IMR-90 (cell line): ENCODE data around the gene TMUB1. TPM values are rescaled to one million over a fixed set of nuclear protein-coding genes. Genes with fewer than 3 reads are reported as not detected.

Experiments used
- ATAC-seq: fragments of 200-7000 bp; cut with Tn5 transposase; 2 replicates; pipeline ENCODE4 v1.9.1; 2020; ENCODE audit warnings: low read depth, mild to moderate bottlenecking, moderate library complexity
- BruUV-seq: library from RNA; stranded (reverse); fragments of 400-500 nt; replicated peaks from 2 replicates; lab custom pipeline; 2021; lab: Mats Ljungman, UMichigan
- CTCF ChIA-PET: fragments of 300-600 bp; formaldehyde crosslinking; extraction: SDS; loops from one replicate; lab custom pipeline; 2021; ENCODE audit warnings: antibody characterized with exemption; lab: Yijun Ruan, JAX
- POLR2A ChIA-PET: fragments of 300-600 bp; sonication (Branson Sonifier 250); formaldehyde crosslinking; loops from one replicate; lab custom pipeline; 2022; ENCODE audit warnings: antibody characterized with exemption; ENCODE audit not compliant: unreplicated experiment; lab: Charles Lee
- DNase-seq: peaks from one replicate; pipeline ENCODE4 v3.0.0; 2013
- H2AFZ ChIP-seq: replicated peaks from 2 replicates; pipeline ENCODE3; 2013; ENCODE audit warnings: low read length, mild to moderate bottlenecking; ENCODE audit not compliant: poor library complexity
- H2AK5ac ChIP-seq: 2 replicates; pipeline ENCODE4 v1.6.1; 2013; ENCODE audit warnings: low read depth, low read length, inconsistent platforms
- H2AK9ac ChIP-seq: replicated peaks from 2 replicates; pipeline ENCODE3; 2013; ENCODE audit warnings: mild to moderate bottlenecking, low read depth, low read length, moderate library complexity; ENCODE audit not compliant: poor library complexity
- H2BK120ac ChIP-seq: 2 replicates; pipeline ENCODE4 v1.6.1; 2013; ENCODE audit warnings: low read depth, low read length, inconsistent platforms
- H2BK15ac ChIP-seq: 3 replicates; pipeline ENCODE4 v1.6.1; 2013; ENCODE audit warnings: low read depth, low read length, inconsistent platforms
- H2BK20ac ChIP-seq: 2 replicates; pipeline ENCODE4 v1.6.1; 2013; ENCODE audit warnings: low read depth, mild to moderate bottlenecking, inconsistent platforms, low read length, moderate library complexity
- H2BK5ac ChIP-seq: 2 replicates; pipeline ENCODE4 v1.6.1; 2013; ENCODE audit warnings: mild to moderate bottlenecking, low read depth, low read length, inconsistent platforms; ENCODE audit not compliant: poor library complexity, severe bottlenecking
- H3K14ac ChIP-seq: replicated peaks from 2 replicates; pipeline ENCODE4 v1.6.1; 2013; ENCODE audit warnings: low read depth, low read length, inconsistent platforms
- H3K18ac ChIP-seq: 2 replicates; pipeline ENCODE4 v1.6.1; 2013; ENCODE audit warnings: low read depth, low read length, control low read depth
- H3K23ac ChIP-seq: 2 replicates; pipeline ENCODE4 v1.6.1; 2013; ENCODE audit warnings: low read depth, low read length, inconsistent platforms
- H3K27ac ChIP-seq: 2 replicates; pipeline ENCODE4 v1.5.1; 2013; ENCODE audit warnings: mild to moderate bottlenecking, control low read depth, low read length; ENCODE audit not compliant: insufficient read depth
- H3K27me3 ChIP-seq: 2 replicates; pipeline ENCODE4 v1.6.1; 2013; ENCODE audit warnings: low read length; ENCODE audit not compliant: control insufficient read depth, insufficient read depth
- H3K36me3 ChIP-seq: 2 replicates; pipeline ENCODE4 v1.6.1; 2013; ENCODE audit warnings: low read length, mixed read lengths; ENCODE audit not compliant: control insufficient read depth, insufficient read depth
- H3K4ac ChIP-seq: 2 replicates; pipeline ENCODE4 v1.6.1; 2013; ENCODE audit warnings: low read depth, low read length, inconsistent platforms
- H3K4me1 ChIP-seq: 2 replicates; pipeline ENCODE4 v1.6.1; 2013; ENCODE audit warnings: low read length, mixed read lengths; ENCODE audit not compliant: control insufficient read depth, insufficient read depth
- H3K4me2 ChIP-seq: 2 replicates; pipeline ENCODE4 v1.6.1; 2013; ENCODE audit warnings: low read depth, mild to moderate bottlenecking, control low read depth, low read length, moderate library complexity
- H3K4me3 ChIP-seq: 2 replicates; pipeline ENCODE4 v1.5.1; 2013; ENCODE audit warnings: low read depth, mild to moderate bottlenecking, control low read depth, low read length, moderate library complexity; ENCODE audit not compliant: insufficient read depth
- H3K56ac ChIP-seq: 2 replicates; pipeline ENCODE4 v1.6.1; 2013; ENCODE audit warnings: low read length, inconsistent platforms; ENCODE audit not compliant: insufficient read depth; ENCODE audit errors: extremely low read depth
- H3K79me1 ChIP-seq, 2 experiments: 2 replicates each; pipeline ENCODE4 v1.6.1; 2013; ENCODE audit warnings: low read length in 2 of 2, inconsistent platforms in 1 of 2, low read depth in 1 of 2
- H3K9ac ChIP-seq: 2 replicates; pipeline ENCODE4 v1.6.1; 2013; ENCODE audit warnings: low read depth, low read length, control low read depth
- H3K9me1 ChIP-seq: 2 replicates; pipeline ENCODE4 v1.6.1; 2013; ENCODE audit warnings: low read length, inconsistent platforms; ENCODE audit not compliant: insufficient read depth
- H3K9me3 ChIP-seq: 2 replicates; pipeline ENCODE4 v1.6.1; 2013; ENCODE audit warnings: low read length; ENCODE audit not compliant: control insufficient read depth, insufficient read depth
- H4K20me1 ChIP-seq: 2 replicates; pipeline ENCODE4 v1.6.1; 2013; ENCODE audit warnings: low read length, inconsistent platforms; ENCODE audit not compliant: insufficient read depth
- H4K5ac ChIP-seq: 2 replicates; pipeline ENCODE4 v1.6.1; 2013; ENCODE audit warnings: mild to moderate bottlenecking, low read depth, low read length, control low read depth
- H4K8ac ChIP-seq, 2 experiments: 2 replicates each; pipeline ENCODE4 v1.6.1; 2013; ENCODE audit warnings: low read depth in 2 of 2, low read length in 2 of 2, control low read depth in 1 of 2, inconsistent platforms in 1 of 2
- H4K91ac ChIP-seq: 2 replicates; pipeline ENCODE4 v1.6.1; 2013; ENCODE audit warnings: low read depth, low read length, inconsistent platforms; ENCODE audit not compliant: insufficient read depth
- BHLHE40 ChIP-seq: fragments of 150-350 bp; IDR thresholded peaks from 2 replicates; pipeline ENCODE4 v1.6.1; 2016; ENCODE audit warnings: mild to moderate bottlenecking, low read depth, low read length
- CEBPB ChIP-seq: IDR thresholded peaks from 2 replicates; pipeline ENCODE4 v1.6.1; 2012; ENCODE audit warnings: low read depth, low read length, improper control_type of control experiment
- ELK1 ChIP-seq: fragments of 150-350 bp; IDR thresholded peaks from 2 replicates; pipeline ENCODE4 v1.6.1; 2016; ENCODE audit warnings: low read depth, mild to moderate bottlenecking, low read length, moderate library complexity, borderline replicate concordance
- FOS ChIP-seq: fragments of 150-350 bp; IDR thresholded peaks from 2 replicates; pipeline ENCODE4 v1.6.1; 2016; ENCODE audit warnings: low read depth, low read length
- MAFK ChIP-seq: IDR thresholded peaks from 2 replicates; pipeline ENCODE4 v1.6.1; 2012; ENCODE audit warnings: low read depth, low read length, improper control_type of control experiment
- MAZ ChIP-seq: IDR thresholded peaks from 2 replicates; pipeline ENCODE4 v1.6.1; 2012; ENCODE audit warnings: low read depth, mild to moderate bottlenecking, low read length, improper control_type of control experiment, moderate library complexity, borderline replicate concordance
- MXI1 ChIP-seq: IDR thresholded peaks from 2 replicates; pipeline ENCODE4 v1.6.1; 2012; ENCODE audit warnings: low read depth, mild to moderate bottlenecking, low read length, moderate library complexity, borderline replicate concordance
- NFE2L2 ChIP-seq: fragments of 150-350 bp; IDR thresholded peaks from 2 replicates; pipeline ENCODE4 v1.6.1; 2016; ENCODE audit warnings: low read depth, mild to moderate bottlenecking, low read length
- RAD21 ChIP-seq: IDR thresholded peaks from 2 replicates; pipeline ENCODE4 v1.6.1; 2012; ENCODE audit warnings: low read length, improper control_type of control experiment
- RCOR1 ChIP-seq: IDR thresholded peaks from 2 replicates; pipeline ENCODE4 v1.6.1; 2012; ENCODE audit warnings: mild to moderate bottlenecking, low read length, improper control_type of control experiment; ENCODE audit not compliant: insufficient replicate concordance
- SMC3 ChIP-seq: fragments of 150-350 bp; IDR thresholded peaks from 2 replicates; pipeline ENCODE4 v1.6.1; 2016; ENCODE audit warnings: low read depth, mild to moderate bottlenecking, antibody characterized with exemption, low read length, moderate library complexity
- USF2 ChIP-seq: fragments of 150-350 bp; IDR thresholded peaks from 2 replicates; pipeline ENCODE4 v1.6.1; 2017; ENCODE audit warnings: mild to moderate bottlenecking, antibody characterized with exemption, low read length, low read depth
- WGBS, 2 experiments: methylation state at CpG; one replicate each; pipeline versions ENCODE4 v1.1.5 to v1.1.7; 2013; ENCODE audit warnings: missing lambda C conversion rate in 2 of 2; ENCODE audit not compliant: insufficient read length in 1 of 2; ENCODE audit errors: extremely low coverage in 2 of 2; 5-methylcytosine and 5-hydroxymethylcytosine counted together
- dilution Hi-C: fragments of 300-500 bp; cut with HindIII; formaldehyde crosslinking; loops from one replicate; pipeline ENCODE4 v1.14.3; 2018; ENCODE audit warnings: low sequenced_read_pairs; ENCODE audit not compliant: unreplicated experiment
- in situ Hi-C: fragments of 300-500 bp; cut with MboI; formaldehyde crosslinking; loops from 3 replicates; pipeline ENCODE4 v1.14.3; 2019; ENCODE audit warnings: low sequenced_read_pairs, inconsistent platforms, mixed read lengths
- intact Hi-C: fragments of 100-400 bp; cut with micrococcal nuclease; formaldehyde crosslinking; loops from 2 replicates; pipeline ENCODE4 v1.10.0; 2022
- polyA plus RNA-seq, 3 experiments: library from polyadenylated mRNA; depleted of rRNA; stranded (reverse); fragments of >200 nt; gene quantifications; 2 replicates each; pipeline ENCODE4 v1.2.3, GENCODE V29; 2012; ENCODE audit warnings: low replicate concordance in 1 of 3
- total RNA-seq: library from RNA; depleted of rRNA; stranded (reverse); fragments of >200 nt; gene quantifications from 2 replicates; pipeline ENCODE4 v1.2.3, GENCODE V29; 2012

The TMUB1 gene
- total and polyA plus RNA-seq, 2 of the 4 experiments (the other 2 are of a cell fraction): 6.8 to 29.8 TPM

GRCh38 chr7:151131224-151131591 lies 47.9 kb upstream of the TMUB1 start:
- ChIA-PET CTCF (no interaction called here), POLR2A (no interaction called here)
- no peak overlapping the region for H3K9ac ChIP-seq
- H3K9me3 ChIP-seq: no peaks in the 10 kb centered on the region
- no peak overlapping the region for H2AFZ ChIP-seq
- no peak overlapping the region for H3K4me3 ChIP-seq
- TF ChIP-seq CEBPB (no peak), MAZ (no peak), SMC3 (no peak), RAD21 (no peak), MAFK (no peak), NFE2L2 (no peak), FOS (no peak), ELK1 (no peak), RCOR1 (no peak), BHLHE40 (no peak), USF2 (no peak), MXI1 (no peak)
- H2BK5ac ChIP-seq: no peak overlapping the region
- H3K56ac ChIP-seq: no peak overlapping the region
- H3K18ac ChIP-seq: no peak overlapping the region
- no peak overlapping the region for H4K5ac ChIP-seq
- no peaks in the 10 kb centered on the region for H3K27me3 ChIP-seq
- H3K23ac ChIP-seq: no peak overlapping the region
- H2AK9ac ChIP-seq: no peak overlapping the region
- no peak overlapping the region for H2AK5ac ChIP-seq
- ATAC-seq (no peak), DNase-seq (no peak)
- H3K27ac ChIP-seq: no peak overlapping the region
- H4K8ac ChIP-seq: no peak overlapping the region
- no TSS peak for BruUV-seq
- H2BK15ac ChIP-seq: no peak overlapping the region
- no peak overlapping the region for H3K4ac ChIP-seq
- in situ Hi-C loops: no loop called here
- H3K9me1 ChIP-seq: no peaks in the 10 kb centered on the region; the same call in 1 of the 2 replicates
- intact Hi-C loops: no loop called here
- no peaks in the 10 kb centered on the region for H3K4me1 ChIP-seq
- peaks cover 80% of the 10 kb centered on the region for H3K36me3 ChIP-seq
- H2BK20ac ChIP-seq: no peak overlapping the region
- no CpG with 5 or more reads among the region's 13 CpGs for WGBS, 2 experiments
- H2BK120ac ChIP-seq: no peak overlapping the region
- no peak overlapping the region for H4K91ac ChIP-seq
- dilution Hi-C loops: no loop called here
- H3K4me2 ChIP-seq: no peak overlapping the region
- peaks cover 17% of the 10 kb centered on the region for H4K20me1 ChIP-seq
- H3K14ac ChIP-seq: no peak overlapping the region
- peaks cover 0 to 17% of the 10 kb centered on the region in 2 experiments; a peak in 2 of 4 replicates for H3K79me1 ChIP-seq
